GM23248 (cell line): ENCODE data around the gene TNIK.

ENCODE experiments used
- EZH2 ChIP-seq: fragments of 200-600 bp; sonication (generic); IDR thresholded peaks from 2 replicates; pipeline ENCODE4 v1.6.1; 2018; ENCODE audit warnings: antibody characterized with exemption, mild to moderate bottlenecking; ENCODE audit not compliant: insufficient read depth, poor library complexity, severe bottlenecking
- EZH2phosphoT487 ChIP-seq: fragments of 200-600 bp; sonication (generic); IDR thresholded peaks from 2 replicates; pipeline ENCODE4 v1.6.1; 2018; ENCODE audit warnings: antibody characterized with exemption, moderate library complexity, mild to moderate bottlenecking, low read depth; ENCODE audit not compliant: insufficient read depth

DNA sequence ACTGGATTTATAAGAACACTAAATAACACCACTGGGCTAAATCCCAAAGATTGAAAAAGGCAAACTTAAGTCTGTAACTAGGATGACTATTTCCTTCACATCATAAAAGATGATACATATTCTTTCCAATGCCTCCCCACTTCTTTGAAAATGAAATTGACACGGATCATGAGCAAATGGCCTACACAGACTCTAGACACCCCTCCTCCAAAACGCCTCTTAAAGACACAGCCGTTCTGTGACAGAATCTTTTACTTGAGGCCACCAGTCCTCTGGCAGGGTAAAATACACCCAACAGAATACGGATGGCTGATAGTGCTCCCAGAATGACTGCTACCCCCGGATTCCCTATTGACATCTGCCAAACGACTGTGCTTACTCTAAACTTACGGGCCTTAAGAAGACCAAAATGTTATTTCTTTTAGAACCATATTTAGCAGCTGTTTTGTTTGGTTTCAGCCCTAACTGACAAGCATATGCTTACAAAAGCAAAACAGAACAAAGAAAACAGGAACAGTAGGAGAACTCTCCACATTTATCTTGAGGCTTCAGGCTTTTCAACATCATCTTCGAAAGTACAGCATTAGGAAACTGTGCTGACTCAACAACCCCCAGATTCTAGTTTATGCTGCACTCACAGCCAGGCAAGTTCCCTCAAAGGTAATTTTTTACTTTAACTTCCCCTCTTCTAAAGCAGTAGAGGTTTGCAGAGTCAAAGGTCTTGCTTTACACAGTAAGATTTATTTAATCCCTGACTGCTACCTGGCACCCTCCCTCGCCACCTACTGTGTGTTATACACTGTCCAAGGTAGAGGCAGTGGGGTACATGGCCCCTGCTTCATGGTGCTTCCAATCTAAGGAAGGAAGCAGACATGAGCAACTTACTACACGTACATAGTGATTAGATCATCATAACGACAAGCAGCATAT lies 84.3 kb downstream of the TNIK start:
- TF ChIP-seq EZH2phosphoT487, result no peak
- no peak for TF ChIP-seq EZH2
